ENCODE results near the gene CYP4V2.

GRCh38 chr4:186193851-186194250 is 2.5 kb downstream of the CYP4V2 start:
- TF ChIP-seq TAF1 (IDR thresholded peaks at IDR 0.05; ENCODE audit: low read depth) (no peak), EP300 (IDR thresholded peaks at IDR 0.05; ENCODE audit: borderline replicate concordance) (no peak), RAD21 (IDR thresholded peaks at IDR 0.05; ENCODE audit: low read depth) (no peak), CEBPB (IDR thresholded peaks at IDR 0.05) (no peak), YY1 (IDR thresholded peaks at IDR 0.05; ENCODE audit: low read depth) (no peak), CREB1 (IDR thresholded peaks at IDR 0.05; ENCODE audit: low read depth) (no peak), MAX (IDR thresholded peaks at IDR 0.05) (no peak), USF1 (IDR thresholded peaks at IDR 0.05) (no peak), NFIC (IDR thresholded peaks at IDR 0.05) (no peak), FOXM1 (IDR thresholded peaks at IDR 0.05; ENCODE audit: borderline replicate concordance, low read depth) (no peak)

Measured in Ishikawa (cell line).